Stimulated activated CD8-positive, alpha-beta memory T cell treated with anti-CD3 and anti-CD28 coated beads, Interleukin-2, amount 100 ng/mL, for 48 hours (primary cell): ENCODE measurements around the gene CBL.

ENCODE experiments used
- DNase-seq, 2 donors: peaks; one replicate each; pipeline ENCODE4 v3.0.0-alpha.2; 2020; ENCODE audit warnings: low read depth in 2 of 2

CBL gene

DNA sequence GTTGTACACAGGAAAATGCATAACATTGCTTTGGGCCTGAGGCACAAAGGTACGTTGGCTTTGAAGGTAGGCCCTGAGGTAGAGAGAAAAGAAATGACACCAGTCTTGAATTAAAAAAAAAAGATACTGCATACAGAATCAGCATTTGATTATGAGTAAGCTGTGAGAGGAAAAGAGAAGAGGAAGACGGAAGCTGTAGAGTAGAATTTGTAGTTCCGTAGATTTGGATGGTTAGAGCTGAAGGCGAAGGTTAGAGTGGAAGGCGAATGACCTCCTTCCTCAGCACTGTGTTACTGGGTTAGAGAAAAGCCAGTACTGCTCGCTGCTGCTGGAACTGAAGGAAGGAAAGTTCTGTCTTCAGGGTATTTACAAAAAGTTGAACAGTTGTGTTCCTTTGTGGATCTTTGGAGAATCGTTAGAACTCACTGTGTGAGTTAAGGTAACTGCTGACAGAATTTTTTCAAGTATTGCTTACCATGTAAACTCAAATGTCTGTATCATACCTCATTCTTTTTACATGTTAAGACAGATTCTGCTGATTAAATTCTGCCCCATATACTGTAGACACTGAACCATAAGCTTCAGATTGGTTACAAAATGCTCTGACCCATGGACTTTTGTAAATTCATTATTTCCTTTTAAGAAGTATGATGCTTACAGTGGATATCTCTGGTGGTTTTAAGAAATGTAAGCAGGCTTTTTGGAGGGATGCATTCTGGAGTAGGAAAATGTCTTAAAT is 60.5 kb downstream of the CBL start:
- no peak for DNase-seq

DNA sequence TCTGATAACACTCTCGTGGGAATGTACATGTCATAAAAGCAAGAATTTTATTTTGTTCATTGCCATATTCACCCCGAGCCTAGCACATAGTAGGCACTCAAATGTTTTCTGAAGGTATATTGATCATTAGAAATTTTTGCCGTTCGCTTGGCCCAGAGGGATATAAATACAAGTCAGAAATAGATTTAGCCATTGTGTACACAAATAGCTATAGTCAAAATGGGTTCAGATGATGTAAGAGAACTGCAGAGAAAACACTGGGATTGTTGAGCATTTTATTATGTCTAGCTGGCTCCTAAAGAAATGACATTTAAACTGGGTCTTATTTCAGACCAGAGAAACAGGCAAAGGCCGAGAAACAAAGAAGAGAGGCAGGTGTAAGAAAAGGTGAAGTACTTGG is 61.5 kb downstream of the CBL start:
- no peak for DNase-seq

DNA sequence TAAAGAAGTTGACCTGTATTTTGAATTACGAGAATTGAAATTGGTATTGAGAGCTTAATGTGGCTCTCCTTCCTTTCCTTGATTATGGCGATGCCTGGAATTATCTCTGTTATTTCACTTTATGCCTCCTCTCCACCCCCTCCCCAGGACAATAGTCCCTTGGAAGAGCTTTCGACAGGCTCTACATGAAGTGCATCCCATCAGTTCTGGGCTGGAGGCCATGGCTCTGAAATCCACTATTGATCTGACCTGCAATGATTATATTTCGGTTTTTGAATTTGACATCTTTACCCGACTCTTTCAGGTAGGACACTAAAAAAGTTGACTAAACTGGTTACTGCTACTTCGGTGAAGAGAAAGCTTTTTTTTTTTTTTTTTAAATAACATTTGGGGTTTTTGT is 67.6 kb downstream of the CBL start:
- no peak for DNase-seq

DNA sequence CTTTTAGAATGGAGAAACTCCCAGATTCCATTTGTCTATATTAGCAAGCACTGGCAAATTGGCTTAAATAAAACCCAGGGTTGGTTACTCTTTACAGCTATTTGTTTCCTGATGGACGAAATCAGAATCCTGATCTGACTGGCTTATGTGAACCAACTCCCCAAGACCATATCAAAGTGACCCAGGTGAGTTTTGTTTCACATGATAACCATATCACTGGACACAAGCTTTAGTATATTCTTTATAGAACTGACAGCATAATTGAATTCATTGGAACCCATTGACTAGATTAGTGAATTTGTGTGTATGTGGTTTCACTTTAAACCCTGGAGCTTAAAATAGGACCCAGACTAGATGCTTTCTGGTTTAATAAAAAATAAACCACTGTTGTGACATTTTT is 71.5 kb downstream of the CBL start:
- no peak for DNase-seq

DNA sequence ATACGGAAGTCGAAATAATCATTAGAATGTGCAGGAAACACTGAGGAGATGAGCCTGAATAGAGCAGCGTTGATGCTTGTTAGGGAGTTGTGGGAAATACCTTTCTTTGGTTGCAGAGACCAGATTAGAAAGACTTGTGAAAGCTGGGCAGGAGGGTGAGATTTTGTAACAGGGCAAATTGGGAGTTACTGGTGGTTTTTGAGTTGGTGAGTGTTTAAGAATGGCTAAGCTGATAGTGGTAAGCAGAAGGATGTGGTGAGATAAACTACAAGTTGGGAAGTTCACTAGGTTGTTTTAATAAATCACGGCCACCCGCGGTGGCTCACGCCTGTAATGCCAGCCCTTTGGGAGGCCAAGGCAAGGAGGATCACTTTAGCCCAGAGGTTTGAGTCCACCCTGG is 76.4 kb downstream of the CBL start:
- DNase-seq = no peak

DNA sequence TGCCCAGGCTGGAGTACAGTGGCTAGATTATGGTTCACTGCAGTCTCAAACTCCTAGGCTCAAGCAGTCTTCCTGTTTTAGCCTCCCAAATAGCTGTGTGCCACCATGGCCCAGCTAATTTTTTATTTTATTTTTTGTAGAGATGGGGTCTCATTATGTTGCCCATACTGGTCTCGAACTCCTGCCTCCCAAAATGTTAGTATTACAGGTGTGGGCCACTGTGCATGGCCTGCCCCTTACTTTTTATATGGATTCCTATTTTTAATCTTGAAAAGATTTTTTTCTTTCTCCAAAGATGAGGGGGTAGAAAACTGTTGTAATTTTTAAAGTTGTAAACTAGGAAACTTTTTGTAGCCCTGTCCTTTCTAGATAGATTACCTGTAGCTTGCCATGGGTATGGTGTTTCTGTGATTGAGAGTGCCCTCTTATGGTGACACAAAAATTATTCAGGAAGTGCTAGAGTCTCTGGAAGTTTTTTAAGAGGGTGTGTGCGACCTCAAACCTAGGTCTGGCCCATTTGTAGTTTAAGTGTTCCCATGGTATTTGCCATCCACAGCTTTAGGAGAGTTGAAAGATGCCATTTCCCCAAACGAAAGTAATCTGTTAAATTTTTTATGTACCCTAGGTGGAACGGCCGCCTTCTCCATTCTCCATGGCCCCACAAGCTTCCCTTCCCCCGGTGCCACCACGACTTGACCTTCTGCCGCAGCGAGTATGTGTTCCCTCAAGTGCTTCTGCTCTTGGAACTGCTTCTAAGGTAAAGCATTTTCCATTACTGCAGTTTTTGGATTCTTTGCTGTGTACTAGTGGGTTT is 78.4 kb downstream of the CBL start:
- DNase-seq = no peak

DNA sequence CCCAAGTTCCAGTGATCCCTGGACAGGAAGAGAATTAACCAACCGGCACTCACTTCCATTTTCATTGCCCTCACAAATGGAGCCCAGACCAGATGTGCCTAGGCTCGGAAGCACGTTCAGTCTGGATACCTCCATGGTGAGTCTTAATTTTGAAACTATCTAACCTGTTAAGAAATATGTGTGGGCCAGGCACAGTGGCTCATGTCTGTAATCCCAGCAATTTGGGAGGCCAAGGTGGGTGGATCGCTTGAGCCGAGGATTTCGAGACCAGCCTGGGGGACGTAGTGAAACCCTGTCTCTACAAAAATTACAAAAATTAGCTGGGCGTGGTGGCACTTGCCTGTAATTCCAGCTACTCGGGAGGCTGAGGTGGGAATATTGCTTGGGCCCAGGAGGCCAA is 79.3 kb downstream of the CBL start:
- no peak for DNase-seq

DNA sequence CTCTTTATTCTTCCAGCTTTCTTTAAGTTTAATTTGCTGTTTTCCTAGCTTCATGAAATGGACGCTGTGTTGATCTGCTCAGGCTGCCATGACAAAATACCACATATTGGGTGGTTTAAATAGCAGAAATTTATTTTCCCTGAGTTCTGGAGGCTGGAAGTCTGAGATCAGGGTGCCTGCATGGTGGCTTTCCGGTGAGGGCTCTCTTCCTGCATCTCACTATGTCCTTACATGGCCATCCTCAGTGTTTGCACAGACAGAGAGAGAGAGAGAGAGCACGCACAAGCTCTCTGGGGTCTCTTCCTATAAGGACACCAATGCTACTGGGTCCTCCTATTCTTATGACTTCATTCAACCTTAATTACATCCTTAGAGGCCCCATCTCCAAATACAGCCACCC is 82.1 kb downstream of the CBL start:
- no peak for DNase-seq

DNA sequence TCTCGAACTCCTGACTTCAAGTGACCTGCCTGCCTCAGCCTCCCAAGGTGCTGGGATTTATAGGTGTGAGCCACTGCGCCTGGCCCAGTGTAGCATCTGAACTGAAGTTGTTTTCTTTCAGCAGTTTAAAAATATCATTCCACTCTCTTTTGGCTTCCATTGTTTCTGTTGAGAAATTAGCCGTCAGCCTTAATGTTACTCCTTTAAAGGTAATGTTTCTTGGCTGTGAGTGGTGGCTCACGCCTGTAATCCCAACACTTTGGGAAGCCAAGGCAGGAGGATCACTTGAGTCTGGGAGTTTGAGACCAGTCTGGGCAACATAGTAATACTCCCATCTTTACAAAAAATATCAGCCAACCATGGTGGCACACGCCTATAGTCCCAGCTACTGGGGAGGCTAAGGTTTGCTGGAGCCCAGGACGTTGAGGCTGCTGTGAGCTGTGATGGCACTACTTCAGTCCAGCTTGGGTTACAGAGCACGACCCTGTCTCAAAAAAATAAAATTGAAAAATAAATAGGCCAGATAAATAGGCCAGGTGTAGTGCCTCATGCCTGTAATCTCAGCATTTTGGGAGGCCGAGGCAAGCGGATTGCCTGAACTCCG is 84.9 kb downstream of the CBL start:
- DNase-seq = no peak

DNA sequence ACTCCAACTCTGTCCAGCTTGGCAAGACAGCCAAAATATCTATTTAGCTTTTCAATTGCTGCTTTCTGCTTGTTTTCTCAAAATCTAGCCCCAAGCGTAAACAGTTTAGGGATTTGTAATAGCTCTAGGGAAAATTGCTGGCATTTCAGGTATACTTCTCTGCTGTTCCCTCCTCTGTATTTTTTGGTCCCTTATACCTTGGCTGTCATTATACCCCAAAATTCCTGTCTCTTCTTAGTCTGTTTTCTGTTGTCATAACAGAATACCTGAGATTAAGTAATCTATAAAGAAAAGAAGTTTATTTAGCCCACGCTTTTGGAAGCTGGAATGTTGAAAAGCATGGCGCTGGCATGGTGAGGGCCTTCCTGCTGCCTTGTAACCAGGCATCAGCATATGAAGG is 87.3 kb downstream of the CBL start:
- DNase-seq = no peak

DNA sequence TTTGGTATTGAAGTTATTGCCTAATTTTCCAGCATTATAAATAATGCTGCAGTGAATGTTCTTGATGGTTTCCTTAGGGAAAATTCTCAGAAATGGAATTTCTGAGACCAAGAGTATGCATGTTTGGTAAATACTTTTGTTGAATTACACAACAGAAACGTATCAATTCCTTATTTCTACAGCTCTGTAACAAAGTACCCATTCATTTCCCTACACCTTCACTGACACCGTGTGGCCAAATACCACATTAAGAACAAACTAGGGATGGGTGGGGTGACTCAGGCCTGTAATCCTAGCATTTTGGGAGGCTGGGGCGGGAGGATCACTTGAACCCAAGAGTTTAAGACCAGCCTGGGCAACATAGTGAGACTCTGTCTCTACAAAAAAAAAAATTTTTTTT is 89.0 kb downstream of the CBL start:
- DNase-seq = no peak

DNA sequence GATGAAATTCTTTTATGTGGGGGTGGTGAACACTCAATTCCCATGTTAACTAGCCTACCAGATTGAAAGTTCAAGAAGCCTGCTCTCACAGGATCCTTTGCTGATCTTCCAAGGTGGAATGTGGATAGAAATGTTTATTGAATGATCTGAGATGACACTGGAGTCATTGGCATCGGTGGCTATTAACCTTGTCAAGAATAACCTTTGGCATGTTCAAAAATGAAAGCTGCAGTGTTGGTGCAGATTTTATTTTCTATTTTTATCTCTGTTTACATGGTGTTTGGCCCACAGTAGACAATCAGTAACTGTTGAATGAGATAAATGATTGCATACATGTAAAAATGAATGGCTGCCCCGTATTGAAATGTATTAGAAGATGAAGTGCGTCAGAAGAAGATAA is 91.8 kb downstream of the CBL start:
- DNase-seq = no peak

DNA sequence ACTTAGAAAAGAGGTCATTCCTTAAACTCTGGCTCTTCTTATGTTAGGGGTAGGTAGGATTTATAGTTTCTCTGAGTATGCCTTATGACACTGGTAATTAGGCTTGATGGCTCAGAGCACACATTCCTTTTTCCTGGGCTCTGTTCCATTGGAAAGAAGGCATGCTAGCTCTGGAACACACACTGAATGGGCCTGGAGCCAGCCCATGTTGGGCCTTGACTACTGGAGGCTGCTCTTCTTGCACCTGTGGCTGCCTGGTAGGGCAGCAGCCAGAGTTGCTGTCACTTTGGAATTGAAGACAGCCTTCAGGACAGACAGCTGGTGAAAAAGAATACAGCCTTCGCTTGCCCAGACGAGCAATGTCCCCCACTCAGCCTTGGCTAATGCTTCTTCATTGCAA is 92.6 kb downstream of the CBL start:
- DNase-seq = no peak

DNA sequence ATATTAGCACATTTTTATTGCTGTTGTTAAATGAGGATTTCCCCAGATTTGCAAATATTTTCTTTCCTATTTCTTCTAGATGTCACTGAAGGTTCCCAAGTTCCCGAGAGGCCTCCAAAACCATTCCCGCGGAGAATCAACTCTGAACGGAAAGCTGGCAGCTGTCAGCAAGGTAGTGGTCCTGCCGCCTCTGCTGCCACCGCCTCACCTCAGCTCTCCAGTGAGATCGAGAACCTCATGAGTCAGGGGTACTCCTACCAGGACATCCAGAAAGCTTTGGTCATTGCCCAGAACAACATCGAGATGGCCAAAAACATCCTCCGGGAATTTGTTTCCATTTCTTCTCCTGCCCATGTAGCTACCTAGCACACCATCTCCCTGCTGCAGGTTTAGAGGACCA is 93.3 kb downstream of the CBL start:
- no peak for DNase-seq

DNA sequence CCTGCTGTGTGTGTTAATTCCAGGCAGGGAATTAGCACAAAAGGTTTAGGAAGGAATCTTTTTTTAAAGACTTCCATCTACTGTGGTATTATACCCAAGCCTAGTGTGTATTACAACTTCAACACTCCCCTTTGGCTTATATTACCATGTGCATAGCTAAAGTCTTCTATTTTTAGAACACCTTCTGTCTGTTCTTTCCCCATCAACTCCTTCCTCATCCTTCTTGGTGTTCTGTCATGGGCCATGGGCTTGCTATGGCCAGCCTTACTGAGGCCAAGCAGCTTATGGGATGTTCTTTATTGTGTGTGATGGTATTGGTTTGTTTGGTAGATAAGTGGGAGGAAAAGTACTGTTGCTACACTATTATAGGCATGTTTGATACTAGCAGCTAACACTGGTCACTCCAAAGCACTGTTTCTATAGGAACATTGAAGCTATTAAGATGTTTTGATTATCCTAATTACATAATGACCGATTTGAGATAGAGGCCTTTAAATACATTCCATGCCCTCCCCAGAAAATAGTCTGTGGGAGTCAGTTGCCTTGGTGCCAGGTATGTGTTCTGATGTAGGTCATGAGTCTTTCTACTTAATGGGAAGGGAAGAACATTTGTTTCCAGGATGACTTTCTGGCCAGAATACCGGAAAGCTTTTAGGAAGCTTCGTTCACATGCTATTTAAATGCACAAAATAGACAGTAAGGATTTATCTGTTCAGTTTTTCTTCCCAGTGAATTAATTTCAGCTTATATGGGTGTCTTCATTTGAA is 94.2 kb downstream of the CBL start:
- no peak for DNase-seq

DNA sequence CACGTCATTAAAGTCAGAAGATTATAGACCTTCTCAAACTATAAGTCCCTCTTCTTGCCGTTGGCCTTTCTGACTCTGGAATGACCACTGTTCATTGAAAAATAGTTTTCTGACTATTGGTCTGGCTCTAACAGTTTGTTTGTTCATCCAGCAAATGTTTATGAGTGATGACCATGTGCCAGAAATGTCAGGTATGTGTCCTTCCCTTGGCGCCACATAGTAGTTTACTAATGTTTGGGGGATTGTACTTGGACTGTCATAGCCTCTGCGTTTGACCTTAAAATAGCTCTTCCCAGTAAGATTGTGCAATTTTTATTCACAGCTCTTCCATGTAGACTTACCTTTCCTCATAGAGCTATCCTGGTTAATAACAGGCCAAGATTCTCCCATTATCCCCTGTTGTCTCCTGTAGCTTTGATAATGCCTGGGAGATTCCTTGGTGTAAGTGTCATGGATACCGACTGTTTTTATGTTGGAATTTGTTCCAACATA is 97.1 kb downstream of the CBL start:
- DNase-seq = no peak

DNA sequence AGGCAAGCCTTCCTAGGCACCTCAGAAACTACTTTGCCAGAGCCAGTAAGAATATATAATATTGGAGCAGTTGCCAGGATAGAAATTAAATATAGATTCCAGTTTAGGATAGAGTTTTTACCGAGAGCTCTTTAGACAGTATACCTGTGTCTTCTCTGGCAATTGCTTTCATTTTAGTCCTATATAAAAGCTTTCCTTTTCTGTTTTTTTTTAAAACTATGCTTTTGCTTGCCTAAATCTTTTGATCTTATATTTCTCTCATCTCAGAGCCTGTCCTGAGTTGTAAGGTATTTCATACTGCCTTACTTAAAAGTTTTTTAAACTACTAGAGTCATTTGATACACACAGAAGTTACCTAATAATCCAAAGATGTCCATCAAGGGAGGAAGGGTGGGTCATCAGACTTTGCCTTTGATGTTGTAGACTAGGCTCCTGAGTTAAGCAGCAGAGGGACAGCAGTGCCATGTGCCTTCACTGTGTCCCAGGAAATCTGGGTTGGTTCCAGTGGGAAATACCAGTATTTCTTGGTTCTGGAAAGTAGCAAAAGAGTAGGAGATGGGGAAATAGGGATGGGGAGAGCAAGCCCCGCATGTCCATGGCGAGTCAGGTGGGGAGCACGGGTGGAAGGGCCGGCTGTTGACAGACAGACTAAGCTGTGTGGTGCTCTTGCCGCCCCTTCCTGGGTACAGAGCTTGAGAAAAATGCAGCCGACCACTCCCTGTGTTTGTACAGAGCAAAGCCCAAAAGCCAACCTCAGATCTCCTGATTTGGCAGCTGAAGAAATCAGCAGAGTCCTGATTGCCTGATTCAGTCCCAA is 99.6 kb downstream of the CBL start:
- no peak for DNase-seq

DNA sequence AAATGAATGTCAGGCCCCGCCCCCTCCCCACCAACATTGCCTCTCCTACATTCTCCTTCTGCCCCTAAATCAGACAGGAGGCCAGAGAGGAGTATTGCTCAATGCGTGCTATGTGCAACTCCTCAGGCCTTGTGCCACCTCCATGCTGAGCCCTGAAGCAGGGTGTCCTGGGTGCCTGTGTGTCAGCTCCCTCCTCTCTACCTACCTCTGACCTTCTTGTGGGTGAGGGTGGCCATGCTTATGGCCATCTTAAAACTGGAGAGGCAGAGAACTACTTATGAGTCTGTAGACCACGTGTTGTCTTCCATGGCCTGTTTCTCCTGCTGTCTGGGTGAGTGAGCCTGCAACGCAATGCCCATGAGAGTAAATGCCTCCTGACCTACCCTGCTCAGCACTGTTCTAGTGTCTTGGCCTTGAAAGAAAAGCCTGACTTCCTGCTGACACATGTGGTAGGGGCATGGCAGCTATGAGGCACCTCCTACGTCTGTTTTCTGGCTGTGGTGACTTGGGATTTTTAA is 100.3 kb downstream of the CBL start:
- no peak for DNase-seq

DNA sequence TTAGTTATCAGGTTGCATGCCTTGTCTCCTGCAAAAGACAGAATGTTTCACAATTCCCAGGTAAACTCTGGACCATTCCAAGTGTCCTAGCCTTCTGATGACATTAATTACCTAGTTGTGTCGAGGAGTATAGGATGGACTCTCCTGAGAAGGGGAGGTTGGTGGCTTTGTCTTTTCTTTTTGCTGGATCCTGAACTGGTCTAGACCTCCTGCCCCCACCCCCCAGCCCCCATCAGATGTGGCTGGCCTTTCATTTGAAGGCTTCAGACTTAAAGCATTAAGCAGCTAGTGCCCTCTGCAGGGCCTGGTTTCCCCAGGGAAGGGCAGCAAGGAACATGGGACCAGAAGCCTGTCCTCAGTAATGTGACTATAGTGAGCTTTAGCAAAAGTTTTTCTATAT is 101.1 kb downstream of the CBL start:
- DNase-seq = no peak

DNA sequence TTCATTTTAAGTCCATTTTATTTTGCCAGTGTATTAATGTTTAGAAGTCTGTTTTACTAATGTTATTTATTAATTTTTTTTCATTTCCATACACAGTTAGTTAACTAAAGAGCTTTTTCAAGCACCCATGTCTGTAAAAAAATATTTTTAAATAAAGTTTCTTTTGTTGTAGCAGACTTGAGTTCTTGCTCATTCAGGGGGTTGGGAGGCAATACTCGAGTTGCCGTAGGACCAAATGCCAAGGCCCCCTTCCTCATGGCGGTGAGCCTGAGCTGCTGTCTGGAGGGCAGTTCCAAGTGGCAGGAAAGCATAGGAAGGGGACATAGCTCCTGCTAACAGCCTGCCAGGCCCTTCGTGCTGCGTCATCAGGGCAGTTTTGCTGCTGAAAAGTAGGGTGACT is 101.8 kb downstream of the CBL start:
- DNase-seq = no peak

DNA sequence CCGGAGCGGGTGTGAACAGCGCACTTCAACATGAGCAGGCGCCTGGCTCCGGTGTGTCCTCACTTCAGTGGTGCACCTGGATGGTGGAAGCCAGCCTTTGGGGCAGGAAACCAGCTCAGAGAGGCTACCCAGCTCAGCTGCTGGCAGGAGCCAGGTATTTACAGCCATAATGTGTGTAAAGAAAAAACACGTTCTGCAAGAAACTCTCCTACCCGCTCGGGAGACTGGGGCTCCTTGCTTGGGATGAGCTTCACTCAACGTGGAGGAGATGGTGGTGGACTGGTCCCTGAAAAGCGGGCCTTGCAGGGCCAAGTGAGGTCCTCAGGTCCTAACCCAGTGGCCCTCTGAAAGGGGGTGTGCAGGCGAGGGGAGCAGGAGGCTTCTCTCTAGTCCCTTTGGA is 103.3 kb downstream of the CBL start:
- DNase-seq = no peak
